ENCODE measurements around the gene CDH2. TPM values are rescaled to one million over a fixed set of nuclear protein-coding genes. Genes with fewer than 3 reads are reported as not detected.

Gene CDH2
- polyA plus RNA-seq, 1 donor (not counting 4 experiments of a cell fraction or from before 2014, with no cell fraction given), result 0.46 TPM

DNA sequence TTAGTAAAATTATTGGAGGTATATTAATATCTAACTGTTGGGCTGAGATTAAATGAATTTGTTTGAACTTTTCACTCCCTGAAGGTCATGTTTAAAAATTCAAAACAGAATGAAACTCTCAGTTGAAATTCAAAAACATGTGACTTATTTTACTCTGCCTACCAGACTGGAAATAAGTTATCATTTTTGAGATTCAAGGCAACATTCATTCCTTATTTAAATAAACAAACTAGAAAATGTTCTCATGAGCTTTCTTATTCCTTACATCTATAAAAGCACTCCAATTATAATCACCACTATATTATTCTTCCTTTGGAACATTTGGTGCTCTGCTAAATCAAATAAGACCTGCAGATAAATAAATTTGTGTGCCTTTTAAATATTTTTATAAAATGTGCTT is 217.8 kb downstream of the CDH2 start:
- Histone ChIP-seq H4K20me1 (ENCODE audit: control insufficient read depth, extremely low read depth, insufficient read depth, low read length) (no peaks in the 10 kb centered on the region), H3K27me3 (ENCODE audit: control insufficient read depth, extremely low read depth, insufficient read depth, low read length) (no peaks in the 10 kb centered on the region), H2AFZ (ENCODE audit: control insufficient read depth, low read length) (no peak overlapping the region), H3K4me3 (ENCODE audit: control insufficient read depth in 2 of 3, extremely low read depth in 1 of 3, insufficient read depth in 2 of 3, low read depth in 1 of 3, low read length in 3 of 3) (no peak overlapping the region), H3K9me1 (ENCODE audit: control insufficient read depth, extremely low read depth, insufficient read depth, low read length) (no peaks in the 10 kb centered on the region), H3K79me2 (ENCODE audit: control insufficient read depth, insufficient read depth, low read length) (no peaks in the 10 kb centered on the region), H3K4me2 (ENCODE audit: control insufficient read depth, extremely low read depth, insufficient read depth, low read depth, low read length) (no peak overlapping the region), H3K27ac (ENCODE audit: control insufficient read depth, insufficient read depth, low read length) (no peak overlapping the region), H3K9me3 (ENCODE audit: control insufficient read depth, low read depth, low read length) (no peaks in the 10 kb centered on the region), H3K4me1 (ENCODE audit: control insufficient read depth, extremely low read depth, insufficient read depth, low read length) (no peaks in the 10 kb centered on the region), H3K36me3 (ENCODE audit: control insufficient read depth in 2 of 2, extremely low read depth in 1 of 2, insufficient read depth in 2 of 2, low read length in 2 of 2) (no peaks in the 10 kb centered on the region), H3K9ac (ENCODE audit: control insufficient read depth, extremely low read depth, insufficient read depth, low read length) (no peak overlapping the region)
- dilution Hi-C loops (cut with MboI; ENCODE audit: extremely low pct_ligation_motif_present, low sequenced_read_pairs), result no loop called here
- DNase-seq (ENCODE audit: low read depth, low spot score), result no peak
- no peak for FAIRE-seq
- TF ChIP-seq EZH2 (IDR thresholded peaks at IDR 0.05; ENCODE audit: low read length) (no peak), CTCF (optimal IDR thresholded peaks at IDR 0.05 in 1 of 3, IDR thresholded peaks at IDR 0.05 in 1 of 3, conservative IDR thresholded peaks at IDR 0.05 in 1 of 3; ENCODE audit: extremely low read depth in 1 of 3, insufficient read depth in 2 of 3, low read length in 3 of 3) (no peak)

DNA sequence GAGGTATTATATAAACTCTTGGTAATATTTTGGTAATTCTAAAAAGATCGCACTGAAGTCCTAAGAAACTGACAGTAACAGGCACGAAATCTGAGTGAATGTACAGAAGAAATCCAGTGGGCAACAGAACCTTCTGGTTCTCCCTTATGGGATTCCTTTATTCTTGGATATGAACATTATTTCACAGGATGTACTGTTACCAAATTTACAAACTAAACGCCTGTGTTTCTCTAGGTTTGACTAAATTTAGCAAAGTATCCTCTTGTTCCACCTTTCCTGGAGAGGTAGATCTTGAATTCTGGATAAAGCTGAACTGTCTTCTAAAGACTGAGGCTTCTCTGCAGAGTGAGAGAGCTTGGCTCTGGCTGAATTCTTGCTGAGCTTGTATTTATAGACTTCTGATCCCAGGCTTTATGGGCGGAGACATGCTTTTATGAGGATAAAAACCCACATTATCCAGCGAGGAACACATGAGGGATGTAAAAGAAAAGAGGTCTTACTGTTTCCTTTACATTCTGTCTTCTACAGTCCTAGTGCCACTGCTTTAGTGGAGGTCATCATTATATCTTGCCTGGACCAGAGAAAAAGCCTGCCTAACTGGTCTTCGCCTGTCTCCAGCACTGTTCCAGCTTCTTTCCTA is 220.8 kb downstream of the CDH2 start:
- no peaks in the 10 kb centered on the region for H4K20me1 ChIP-seq (ENCODE audit: control insufficient read depth, extremely low read depth, insufficient read depth, low read length)
- H3K36me3 ChIP-seq (ENCODE audit: control insufficient read depth in 2 of 2, extremely low read depth in 1 of 2, insufficient read depth in 2 of 2, low read length in 2 of 2), result no peaks in the 10 kb centered on the region
- no peak overlapping the region for H3K4me3 ChIP-seq (ENCODE audit: control insufficient read depth in 2 of 3, extremely low read depth in 1 of 3, insufficient read depth in 2 of 3, low read depth in 1 of 3, low read length in 3 of 3)
- H3K9me1 ChIP-seq (ENCODE audit: control insufficient read depth, extremely low read depth, insufficient read depth, low read length), result no peaks in the 10 kb centered on the region
- H3K4me1 ChIP-seq (ENCODE audit: control insufficient read depth, extremely low read depth, insufficient read depth, low read length), result no peaks in the 10 kb centered on the region
- H3K9ac ChIP-seq (ENCODE audit: control insufficient read depth, extremely low read depth, insufficient read depth, low read length), result no peak overlapping the region
- H3K27ac ChIP-seq (ENCODE audit: control insufficient read depth, insufficient read depth, low read length), result no peak overlapping the region
- H3K79me2 ChIP-seq (ENCODE audit: control insufficient read depth, insufficient read depth, low read length), result no peaks in the 10 kb centered on the region
- FAIRE-seq (no peak), DNase-seq (ENCODE audit: low read depth, low spot score) (no peak)
- H3K9me3 ChIP-seq (ENCODE audit: control insufficient read depth, low read depth, low read length), result no peaks in the 10 kb centered on the region
- dilution Hi-C loops (cut with MboI; ENCODE audit: extremely low pct_ligation_motif_present, low sequenced_read_pairs), result no loop called here
- no peak overlapping the region for H3K4me2 ChIP-seq (ENCODE audit: control insufficient read depth, extremely low read depth, insufficient read depth, low read depth, low read length)
- H3K27me3 ChIP-seq (ENCODE audit: control insufficient read depth, extremely low read depth, insufficient read depth, low read length), result no peaks in the 10 kb centered on the region
- TF ChIP-seq EZH2 (IDR thresholded peaks at IDR 0.05; ENCODE audit: low read length), result no peak
- no peak overlapping the region for H2AFZ ChIP-seq (ENCODE audit: control insufficient read depth, low read length)

DNA sequence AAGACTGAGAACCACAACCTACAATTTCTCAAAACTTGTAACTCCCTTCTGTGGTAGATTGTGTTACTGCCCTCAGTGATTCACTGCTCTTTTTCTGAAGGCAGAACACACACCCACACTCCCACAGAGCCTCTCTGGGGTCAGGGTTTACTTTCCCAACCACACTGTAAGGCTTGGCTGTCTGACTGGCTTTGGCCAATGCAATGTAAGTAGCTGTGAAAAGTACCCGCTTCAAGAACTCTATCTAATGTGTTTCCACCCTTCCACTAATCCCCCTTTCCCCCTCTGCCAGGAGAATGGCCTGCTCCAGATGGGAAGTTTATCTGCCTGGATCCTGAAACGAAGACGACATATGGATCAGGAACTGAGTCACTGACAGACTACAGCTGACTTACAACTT is 222.7 kb downstream of the CDH2 start:
- dilution Hi-C loops (cut with MboI; ENCODE audit: extremely low pct_ligation_motif_present, low sequenced_read_pairs), result no loop called here
- Histone ChIP-seq H3K79me2 (ENCODE audit: control insufficient read depth, insufficient read depth, low read length) (no peaks in the 10 kb centered on the region), H3K9ac (ENCODE audit: control insufficient read depth, extremely low read depth, insufficient read depth, low read length) (no peak overlapping the region), H4K20me1 (ENCODE audit: control insufficient read depth, extremely low read depth, insufficient read depth, low read length) (no peaks in the 10 kb centered on the region), H3K4me1 (ENCODE audit: control insufficient read depth, extremely low read depth, insufficient read depth, low read length) (no peaks in the 10 kb centered on the region), H2AFZ (ENCODE audit: control insufficient read depth, low read length) (no peak overlapping the region), H3K9me1 (ENCODE audit: control insufficient read depth, extremely low read depth, insufficient read depth, low read length) (no peaks in the 10 kb centered on the region), H3K9me3 (ENCODE audit: control insufficient read depth, low read depth, low read length) (no peaks in the 10 kb centered on the region), H3K27me3 (ENCODE audit: control insufficient read depth, extremely low read depth, insufficient read depth, low read length) (no peaks in the 10 kb centered on the region), H3K4me2 (ENCODE audit: control insufficient read depth, extremely low read depth, insufficient read depth, low read depth, low read length) (no peak overlapping the region), H3K4me3 (ENCODE audit: control insufficient read depth in 2 of 3, extremely low read depth in 1 of 3, insufficient read depth in 2 of 3, low read depth in 1 of 3, low read length in 3 of 3) (no peak overlapping the region), H3K36me3 (ENCODE audit: control insufficient read depth in 2 of 2, extremely low read depth in 1 of 2, insufficient read depth in 2 of 2, low read length in 2 of 2) (no peaks in the 10 kb centered on the region), H3K27ac (ENCODE audit: control insufficient read depth, insufficient read depth, low read length) (no peak overlapping the region)
- TF ChIP-seq CTCF (optimal IDR thresholded peaks at IDR 0.05 in 1 of 3, IDR thresholded peaks at IDR 0.05 in 1 of 3, conservative IDR thresholded peaks at IDR 0.05 in 1 of 3; ENCODE audit: extremely low read depth in 1 of 3, insufficient read depth in 2 of 3, low read length in 3 of 3), result no peak
- no peak for TF ChIP-seq EZH2 (IDR thresholded peaks at IDR 0.05; ENCODE audit: low read length)
- FAIRE-seq (no peak), DNase-seq (ENCODE audit: low read depth, low spot score) (no peak)

Measured in keratinocyte (primary cell).